Measurements from ENCODE around the gene CAST.

CAST gene

GRCh38 chr5:96675882-96676281 lies 13.7 kb downstream of the CAST start:
- no peak for DNase-seq

DNA sequence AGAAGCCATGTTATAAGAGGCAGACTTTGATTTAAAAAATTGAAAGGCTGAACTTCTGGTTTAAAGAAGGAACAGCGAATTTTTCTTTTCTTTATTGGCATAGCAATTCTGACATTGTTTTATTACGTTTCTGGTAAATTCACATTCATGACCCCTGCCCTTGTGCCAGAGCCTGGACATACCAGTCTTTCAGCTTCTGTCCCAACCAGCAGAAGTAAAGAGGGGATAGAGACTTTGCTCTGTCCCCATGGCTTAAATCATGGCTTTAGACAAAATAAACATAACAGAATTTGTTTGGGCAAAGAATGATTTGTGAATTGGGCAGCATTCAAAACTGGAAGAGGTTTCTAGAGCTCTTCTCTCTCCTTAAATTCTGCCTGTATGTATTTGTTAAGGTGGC lies 15.3 kb downstream of the CAST start:
- no peak for DNase-seq

DNA sequence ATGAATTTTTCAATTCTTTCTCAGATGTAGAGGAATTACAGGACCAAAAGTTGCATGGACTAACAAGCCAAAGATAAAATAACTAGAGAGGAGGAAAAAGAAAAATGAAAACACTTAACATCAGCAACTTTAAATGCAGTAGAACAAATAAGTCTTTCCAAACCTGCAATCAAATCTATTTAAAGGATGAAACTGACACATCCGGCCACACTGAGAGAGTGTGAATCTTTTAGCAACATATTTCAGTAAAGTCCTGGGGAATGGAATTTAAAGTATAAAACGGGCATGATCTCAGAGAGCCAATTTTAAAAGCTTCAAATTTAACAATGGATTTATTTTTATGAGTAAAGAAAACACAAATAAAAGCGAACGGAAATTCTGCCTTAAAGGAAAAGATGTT lies 17.1 kb downstream of the CAST start:
- no peak for DNase-seq

DNA sequence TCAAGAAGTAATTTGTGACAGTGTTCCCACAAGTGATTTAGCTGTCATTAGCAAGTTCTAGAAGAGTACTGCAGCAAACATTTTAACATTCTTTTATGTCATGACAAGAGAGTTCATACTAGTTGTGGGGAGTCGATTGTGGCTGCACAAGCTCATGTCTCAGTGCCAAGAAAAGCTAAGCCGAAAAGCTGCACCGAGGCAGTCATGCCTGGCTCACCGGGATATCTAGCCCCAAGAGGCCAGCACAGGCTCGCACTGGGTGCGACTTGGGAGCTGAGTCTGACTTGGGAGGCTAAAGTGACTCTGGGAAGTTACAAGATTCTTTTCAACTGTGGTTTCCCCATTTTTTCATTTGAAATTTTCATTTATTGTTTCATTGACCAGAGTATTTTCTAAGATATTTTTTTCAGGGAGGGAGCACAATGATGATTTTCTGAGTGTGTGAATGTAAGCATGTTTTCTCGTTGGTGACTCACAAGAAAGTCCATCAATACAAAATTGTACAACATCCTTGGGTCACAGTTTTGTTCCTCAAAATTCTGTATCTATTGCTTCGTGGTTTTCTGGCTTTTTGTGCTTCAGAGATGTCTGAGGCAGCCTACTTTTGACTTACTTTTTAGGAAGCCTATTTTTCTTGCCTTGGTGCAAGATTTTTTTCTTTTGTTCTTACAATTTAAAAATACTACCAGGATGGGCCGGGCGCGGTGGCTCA lies 18.7 kb downstream of the CAST start:
- no peak for DNase-seq

GRCh38 chr5:96683392-96683791 lies 21.2 kb downstream of the CAST start:
- no peak for DNase-seq

- DNase-seq = no peak
These were observed 21.6 kb downstream of the CAST start for GRCh38 chr5:96683810-96684209.

- no peak for DNase-seq
These were observed 24.9 kb downstream of the CAST start for GRCh38 chr5:96687080-96687479.

GRCh38 chr5:96687812-96688453 lies 25.8 kb downstream of the CAST start:
- no peak for DNase-seq

- DNase-seq = no peak
These were observed 28.7 kb downstream of the CAST start for GRCh38 chr5:96690861-96691260.

- no peak for DNase-seq
These were observed 29.5 kb downstream of the CAST start for GRCh38 chr5:96691503-96692303.

DNA sequence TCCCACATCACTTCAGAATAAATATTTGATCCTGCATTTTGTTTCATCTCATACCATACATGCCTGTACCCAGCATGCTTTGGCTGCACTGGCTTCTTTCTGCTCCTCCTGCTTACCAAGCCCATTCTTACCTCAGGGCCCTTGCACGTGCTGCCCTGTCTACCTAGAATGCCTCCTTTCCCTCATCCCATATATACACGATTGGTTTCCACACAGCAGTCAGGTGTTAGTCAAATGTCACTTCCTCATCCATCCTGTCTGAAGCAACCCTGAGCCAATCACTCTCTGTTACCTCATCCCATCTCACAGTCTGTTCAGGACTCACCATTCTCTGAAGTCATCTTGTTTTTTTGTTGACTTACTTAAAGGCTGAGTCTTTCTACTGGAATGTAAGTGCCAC lies 30.3 kb downstream of the CAST start:
- no peak for DNase-seq

GRCh38 chr5:96699186-96699820 lies 37.1 kb downstream of the CAST start:
- DNase-seq = no peak

DNA sequence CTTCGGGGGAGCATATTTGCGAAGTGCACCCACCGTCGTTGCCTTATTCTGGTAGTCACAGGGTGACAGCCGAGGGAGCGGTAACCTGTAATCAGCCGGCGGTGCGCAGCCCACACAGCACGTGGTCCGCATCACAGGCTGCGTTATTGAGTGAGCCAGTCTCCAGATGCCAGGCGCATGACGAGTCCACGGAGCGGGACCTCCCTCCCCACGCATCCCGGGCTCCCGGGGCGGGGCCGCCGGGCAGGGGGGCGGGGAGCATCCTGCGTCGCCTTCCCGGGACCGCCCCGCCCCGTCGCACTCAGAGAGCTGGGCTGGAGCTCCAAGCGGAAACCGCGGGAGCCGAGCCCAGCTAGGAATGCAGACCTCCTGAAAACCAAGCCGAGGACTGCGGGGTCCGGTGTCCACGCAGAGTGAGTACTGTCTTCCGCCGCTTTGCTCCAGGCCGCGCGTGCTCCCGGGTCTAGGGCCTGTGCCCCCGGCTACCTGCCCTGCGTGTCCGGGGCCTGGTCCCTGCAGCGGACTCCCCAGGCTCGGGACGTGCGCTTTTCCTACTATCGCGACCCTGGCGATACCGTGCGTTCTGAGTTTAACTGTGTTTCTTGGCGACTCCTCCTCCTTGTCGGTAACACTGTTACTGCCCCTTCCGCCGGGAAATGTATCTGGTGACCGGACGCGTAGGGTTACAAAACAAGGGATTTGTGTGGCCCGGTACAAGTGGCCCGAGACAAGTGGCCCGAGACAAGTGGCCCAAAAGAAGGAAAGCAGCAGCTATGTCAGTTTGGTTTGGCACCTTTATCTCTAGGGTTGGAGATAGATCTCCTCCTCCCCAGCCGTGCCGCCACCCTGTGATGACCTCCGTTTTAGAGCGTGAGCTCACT lies 40.6 kb downstream of the CAST start:
- peak; percentile 74 for DNase-seq

GRCh38 chr5:96703384-96703920 lies 41.3 kb downstream of the CAST start:
- DNase-seq = no peak

DNA sequence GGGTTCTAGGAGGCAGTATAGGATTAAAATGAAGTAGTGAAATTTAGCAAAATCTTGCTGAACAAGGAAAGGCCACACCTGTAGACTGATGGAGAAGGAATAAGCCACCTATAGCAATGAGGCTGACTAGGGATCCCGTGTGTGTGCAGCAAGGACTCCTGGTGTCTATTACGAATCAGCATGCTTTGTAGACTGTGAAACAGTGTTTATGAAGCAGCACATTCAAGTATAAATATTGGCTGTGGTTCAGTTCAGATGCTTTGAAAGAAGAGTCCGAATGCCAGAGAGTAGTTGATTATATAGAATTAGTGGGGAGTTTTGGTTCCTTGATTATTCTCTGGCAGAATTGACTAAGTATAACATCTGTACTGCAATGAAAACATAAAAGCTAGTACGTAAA lies 41.8 kb downstream of the CAST start:
- DNase-seq = no peak

GRCh38 chr5:96706433-96707111 lies 44.4 kb downstream of the CAST start:
- no peak for DNase-seq

DNA sequence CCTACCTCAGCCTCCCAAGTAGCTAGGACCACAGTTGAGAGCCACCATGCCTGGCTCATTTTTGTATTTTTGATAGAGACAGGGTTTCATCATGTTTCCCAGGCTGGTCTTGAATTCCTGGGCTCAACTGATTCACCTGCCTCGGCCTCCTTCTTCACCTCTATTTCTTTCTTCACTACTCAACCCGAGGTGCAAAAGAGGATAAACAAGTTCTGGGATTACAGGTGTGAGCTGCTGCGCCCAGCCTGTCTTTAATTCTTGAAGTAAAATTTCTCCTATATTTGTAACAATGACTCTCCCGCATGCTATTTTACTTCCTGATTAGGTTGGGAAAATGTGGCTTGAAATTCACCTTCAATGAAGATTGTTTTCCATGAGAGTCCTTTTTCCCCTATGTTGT lies 46.4 kb downstream of the CAST start:
- DNase-seq = no peak

GRCh38 chr5:96709152-96709821 lies 47.1 kb downstream of the CAST start:
- no peak for DNase-seq

GRCh38 chr5:96712100-96712746 lies 50.0 kb downstream of the CAST start:
- DNase-seq = no peak

- no peak for DNase-seq
These were observed 52.3 kb downstream of the CAST start for GRCh38 chr5:96714450-96714849.

All from effector CD8-positive, alpha-beta T cell (primary cell).